NCI-H1105 treated with DMSO at 0.1 percent for 48 hours (cell line): ENCODE results near the gene GPR6.

Experiments used
- DNase-seq: peaks from one replicate; lab custom pipeline; 2025; lab: John Stamatoyannopoulos, UW

Gene GPR6

GRCh38 chr6:109999740-110000139, 21.6 kb downstream of the GPR6 start:
- DNase-seq: no peak

- no peak for DNase-seq
Measured at GRCh38 chr6:110002676-110003075, 24.6 kb downstream of the GPR6 start.

DNA sequence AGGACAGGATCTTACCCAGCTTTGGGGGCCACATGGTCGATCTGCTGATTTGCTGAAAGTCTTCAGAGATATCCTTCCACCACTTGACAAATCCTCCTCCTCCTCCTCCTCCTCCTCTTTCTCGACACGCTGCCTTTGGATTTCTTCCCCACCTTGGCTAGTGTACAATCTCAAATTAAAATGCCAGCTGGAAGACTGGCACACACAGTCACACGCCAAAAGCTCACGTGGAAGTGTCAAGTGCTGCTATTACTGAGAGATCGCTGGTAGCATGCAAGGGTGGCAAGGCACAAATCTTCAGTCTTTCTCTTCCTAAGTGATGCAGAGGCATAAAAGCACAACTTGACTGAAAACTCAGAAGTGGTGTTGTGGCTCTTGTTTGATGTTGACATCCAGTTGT, 35.3 kb downstream of the GPR6 start:
- DNase-seq: no peak

DNA sequence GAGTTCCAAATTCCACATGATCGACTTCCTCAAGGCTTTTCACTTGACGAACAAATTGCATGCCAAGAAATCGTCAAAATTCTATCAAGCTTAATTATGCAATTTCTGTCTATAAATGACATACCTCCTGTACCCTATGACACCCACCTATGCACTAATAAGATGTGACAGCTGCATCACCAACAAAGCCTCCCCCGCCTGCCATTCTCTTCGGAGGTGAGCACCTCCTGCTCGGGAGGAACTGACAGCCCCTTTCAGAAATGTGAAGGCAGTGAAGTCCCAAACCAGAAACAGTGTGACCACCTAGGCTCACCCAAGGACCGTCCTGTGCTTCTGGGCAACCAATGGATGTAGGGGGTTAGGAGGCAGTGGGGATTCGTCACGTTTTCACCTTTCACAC, 37.1 kb downstream of the GPR6 start:
- no peak for DNase-seq

GRCh38 chr6:110017306-110017705, 39.2 kb downstream of the GPR6 start:
- DNase-seq: no peak

DNA sequence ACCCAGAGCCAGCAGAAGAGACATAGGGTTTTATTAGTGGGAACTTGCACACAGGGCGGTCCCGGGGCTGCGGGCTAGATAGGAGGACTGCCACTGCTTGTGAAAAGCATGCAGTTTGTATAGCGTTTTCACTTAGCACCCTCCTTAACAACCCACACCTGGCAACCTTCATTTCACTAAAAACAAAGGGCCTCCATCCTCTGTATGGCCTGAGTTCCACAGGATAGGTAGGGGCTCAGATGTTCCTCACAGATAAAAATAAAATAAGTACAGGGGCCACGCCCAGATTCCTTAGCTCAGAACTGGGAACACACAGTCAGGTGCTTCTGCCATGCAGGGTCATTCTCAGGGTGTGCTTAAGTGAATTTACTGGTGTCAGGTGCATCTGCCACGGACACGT, 39.8 kb downstream of the GPR6 start:
- DNase-seq: no peak

DNA sequence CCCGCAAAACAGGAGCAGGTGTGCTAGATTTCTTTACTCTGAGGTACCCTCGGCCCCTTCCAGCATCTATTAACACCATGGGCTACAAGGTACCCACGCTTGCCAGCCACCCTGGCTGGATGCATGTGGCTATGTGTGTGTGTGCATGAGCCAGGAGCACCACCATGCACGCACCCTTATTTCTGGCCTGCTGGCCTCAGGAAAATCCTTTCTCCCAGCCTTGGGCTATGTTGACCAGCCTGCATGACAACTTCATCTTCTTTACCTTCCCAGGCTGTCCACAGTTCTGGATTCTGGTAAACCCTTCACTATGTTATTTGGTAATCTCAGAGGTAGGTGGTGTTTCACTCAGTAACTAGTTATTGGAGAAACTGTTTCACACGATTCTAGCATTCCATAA, 40.4 kb downstream of the GPR6 start:
- no peak for DNase-seq

GRCh38 chr6:110020888-110021287, 42.8 kb downstream of the GPR6 start:
- no peak for DNase-seq

DNA sequence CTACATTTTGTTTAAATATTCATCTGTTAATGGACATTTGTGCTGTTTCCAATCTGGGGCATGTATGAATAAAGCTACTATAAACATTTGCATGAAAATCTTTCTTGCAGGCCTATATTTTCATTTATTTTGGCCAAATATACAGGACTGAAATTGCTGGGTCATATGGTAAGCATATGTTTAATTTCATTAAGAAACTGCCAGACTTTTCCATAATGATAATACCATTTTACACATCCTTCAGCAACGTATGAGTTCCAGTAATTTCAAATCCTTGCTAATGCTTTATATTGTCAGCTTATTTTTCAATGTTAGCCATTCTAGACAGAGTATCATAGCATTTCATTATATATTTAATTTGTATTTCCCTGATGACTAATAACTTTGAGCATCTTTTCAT, 51.0 kb downstream of the GPR6 start:
- DNase-seq: no peak
